ENCODE data around the gene POLK.

POLK gene

DNA sequence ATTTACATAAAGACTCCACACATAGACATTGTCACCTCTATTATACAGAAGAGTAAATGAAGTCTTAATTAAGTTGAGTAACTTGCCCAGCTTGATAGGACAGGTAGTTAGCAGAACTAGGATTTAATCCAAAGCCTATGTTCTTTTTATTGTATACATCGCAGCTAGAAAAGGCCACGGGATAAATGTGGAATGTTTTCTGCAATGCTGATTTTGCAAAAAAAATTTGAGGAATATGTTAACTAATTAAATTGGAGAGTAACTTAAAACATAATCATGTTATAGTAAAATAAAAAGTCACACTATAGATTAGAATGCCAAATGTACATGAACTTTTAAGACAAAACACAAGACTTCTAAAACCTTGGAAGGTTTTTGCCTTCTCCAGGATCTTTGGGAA, 41.1 kb downstream of the POLK start:
- Histone ChIP-seq H3F3A (ENCODE audit: insufficient read depth, low read length) (no peaks in the 10 kb centered on the region), H2AFZ (ENCODE audit: low read length) (no peak overlapping the region), H3K4me2 (ENCODE audit: low read depth, low read length) (no peak overlapping the region), H3K4me3 (ENCODE audit: low read length) (no peak overlapping the region), H3K9me2 (replicated peaks; ENCODE audit: insufficient read depth, low read length) (no peaks in the 10 kb centered on the region), H3K36me3 (replicated peaks; ENCODE audit: insufficient read depth, low read length) (no peaks in the 10 kb centered on the region), H3K9ac (ENCODE audit: low read length) (no peak overlapping the region), H4K20me1 (ENCODE audit: insufficient read depth, low read length) (no peaks in the 10 kb centered on the region), H3K9me3 (replicated peaks; ENCODE audit: insufficient read depth, low read length) (no peaks in the 10 kb centered on the region), H3K27ac (ENCODE audit: low read length) (no peak overlapping the region), H3K79me2 (ENCODE audit: low read length) (no peaks in the 10 kb centered on the region), H3K4me1 (ENCODE audit: low read length) (no peaks in the 10 kb centered on the region), H3K27me3 (replicated peaks; ENCODE audit: insufficient read depth, low read length) (no peaks in the 10 kb centered on the region)
- TF ChIP-seq EZH2 (optimal IDR thresholded peaks at IDR 0.05; ENCODE audit: low read depth, low read length), result no peak
- no peak for TF ChIP-seq EZH2phosphoT487 (IDR thresholded peaks at IDR 0.05; ENCODE audit: low read length)
- TF ChIP-seq, protein P1, sequence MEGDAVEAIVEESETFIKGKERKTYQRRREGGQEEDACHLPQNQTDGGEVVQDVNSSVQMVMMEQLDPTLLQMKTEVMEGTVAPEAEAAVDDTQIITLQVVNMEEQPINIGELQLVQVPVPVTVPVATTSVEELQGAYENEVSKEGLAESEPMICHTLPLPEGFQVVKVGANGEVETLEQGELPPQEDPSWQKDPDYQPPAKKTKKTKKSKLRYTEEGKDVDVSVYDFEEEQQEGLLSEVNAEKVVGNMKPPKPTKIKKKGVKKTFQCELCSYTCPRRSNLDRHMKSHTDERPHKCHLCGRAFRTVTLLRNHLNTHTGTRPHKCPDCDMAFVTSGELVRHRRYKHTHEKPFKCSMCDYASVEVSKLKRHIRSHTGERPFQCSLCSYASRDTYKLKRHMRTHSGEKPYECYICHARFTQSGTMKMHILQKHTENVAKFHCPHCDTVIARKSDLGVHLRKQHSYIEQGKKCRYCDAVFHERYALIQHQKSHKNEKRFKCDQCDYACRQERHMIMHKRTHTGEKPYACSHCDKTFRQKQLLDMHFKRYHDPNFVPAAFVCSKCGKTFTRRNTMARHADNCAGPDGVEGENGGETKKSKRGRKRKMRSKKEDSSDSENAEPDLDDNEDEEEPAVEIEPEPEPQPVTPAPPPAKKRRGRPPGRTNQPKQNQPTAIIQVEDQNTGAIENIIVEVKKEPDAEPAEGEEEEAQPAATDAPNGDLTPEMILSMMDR (IDR thresholded peaks at IDR 0.05; ENCODE audit: low read length), result no peak
- DNase-seq, result no peak

DNA sequence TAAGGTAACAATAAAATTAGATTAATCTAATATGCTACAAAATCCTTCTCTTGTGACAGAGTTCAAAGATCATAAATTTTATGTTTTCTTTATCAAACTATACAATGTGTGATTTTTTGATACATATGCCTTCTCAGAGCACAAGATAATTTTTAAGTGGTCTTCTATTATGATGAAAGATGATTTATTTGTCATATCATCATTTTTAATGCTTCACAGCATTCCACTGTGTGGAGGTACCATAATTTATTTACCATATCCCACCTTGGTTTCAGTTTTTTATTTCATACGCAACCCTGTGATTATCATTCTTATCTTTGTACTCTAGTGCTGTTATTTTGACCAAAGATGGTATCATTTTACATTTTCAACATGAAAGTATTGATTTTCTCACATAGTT, 41.7 kb downstream of the POLK start:
- H3K9me2 ChIP-seq (replicated peaks; ENCODE audit: insufficient read depth, low read length), result no peaks in the 10 kb centered on the region
- no peaks in the 10 kb centered on the region for H3K36me3 ChIP-seq (replicated peaks; ENCODE audit: insufficient read depth, low read length)
- H3K79me2 ChIP-seq (ENCODE audit: low read length), result no peaks in the 10 kb centered on the region

DNA sequence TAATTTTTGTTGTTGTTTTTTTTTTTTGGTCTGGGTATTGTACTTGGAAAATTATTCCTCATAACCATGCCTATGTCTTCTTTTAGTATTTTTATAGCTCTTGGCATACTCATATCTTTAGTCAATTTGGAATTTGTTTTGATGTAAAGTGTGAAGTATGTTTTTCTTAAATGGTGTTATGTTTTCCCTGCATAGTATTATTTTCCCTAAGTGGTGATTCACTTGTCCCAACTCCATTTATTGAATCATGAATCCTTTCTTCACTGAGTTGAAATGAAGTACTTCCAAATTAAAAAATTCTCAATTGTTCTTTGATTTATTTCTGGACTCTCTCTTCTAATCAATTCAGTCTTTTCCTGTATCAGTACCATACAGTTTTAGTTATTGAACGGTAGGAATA, 46.5 kb downstream of the POLK start:
- DNase-seq, result no peak
- Histone ChIP-seq H3K79me2 (ENCODE audit: low read length) (no peaks in the 10 kb centered on the region), H2AFZ (ENCODE audit: low read length) (no peak overlapping the region), H3K27me3 (replicated peaks; ENCODE audit: insufficient read depth, low read length) (no peaks in the 10 kb centered on the region), H3K27ac (ENCODE audit: low read length) (no peak overlapping the region), H3K4me1 (ENCODE audit: low read length) (no peaks in the 10 kb centered on the region), H3K9me3 (replicated peaks; ENCODE audit: insufficient read depth, low read length) (no peaks in the 10 kb centered on the region), H3K9ac (ENCODE audit: low read length) (no peak overlapping the region), H4K20me1 (ENCODE audit: insufficient read depth, low read length) (no peaks in the 10 kb centered on the region), H3K36me3 (replicated peaks; ENCODE audit: insufficient read depth, low read length) (no peaks in the 10 kb centered on the region), H3K4me2 (ENCODE audit: low read depth, low read length) (no peak overlapping the region), H3K4me3 (ENCODE audit: low read length) (no peak overlapping the region), H3K9me2 (replicated peaks; ENCODE audit: insufficient read depth, low read length) (no peaks in the 10 kb centered on the region), H3F3A (ENCODE audit: insufficient read depth, low read length) (no peaks in the 10 kb centered on the region)
- TF ChIP-seq EZH2 (optimal IDR thresholded peaks at IDR 0.05; ENCODE audit: low read depth, low read length), result no peak
- TF ChIP-seq, protein P1 (IDR thresholded peaks at IDR 0.05; ENCODE audit: low read length), result no peak
- no peak for TF ChIP-seq EZH2phosphoT487 (IDR thresholded peaks at IDR 0.05; ENCODE audit: low read length)

More for the DNA sequence above, 41.7 kb downstream of the POLK start:
- no peak overlapping the region for H3K4me2 ChIP-seq (ENCODE audit: low read depth, low read length)
- TF ChIP-seq EZH2phosphoT487 (IDR thresholded peaks at IDR 0.05; ENCODE audit: low read length), result no peak
- TF ChIP-seq, protein P1 (IDR thresholded peaks at IDR 0.05; ENCODE audit: low read length), result no peak
- no peak for TF ChIP-seq EZH2 (optimal IDR thresholded peaks at IDR 0.05; ENCODE audit: low read depth, low read length)
- H3K9ac ChIP-seq (ENCODE audit: low read length), result no peak overlapping the region
- no peak overlapping the region for H3K27ac ChIP-seq (ENCODE audit: low read length)
- H3F3A ChIP-seq (ENCODE audit: insufficient read depth, low read length), result no peaks in the 10 kb centered on the region
- H4K20me1 ChIP-seq (ENCODE audit: insufficient read depth, low read length), result no peaks in the 10 kb centered on the region
- no peak for DNase-seq
- H3K27me3 ChIP-seq (replicated peaks; ENCODE audit: insufficient read depth, low read length), result no peaks in the 10 kb centered on the region
- no peak overlapping the region for H3K4me3 ChIP-seq (ENCODE audit: low read length)
- H2AFZ ChIP-seq (ENCODE audit: low read length), result no peak overlapping the region
- no peaks in the 10 kb centered on the region for H3K4me1 ChIP-seq (ENCODE audit: low read length)
- H3K9me3 ChIP-seq (replicated peaks; ENCODE audit: insufficient read depth, low read length), result no peaks in the 10 kb centered on the region
